T-helper 17 cell (primary cell): Measurements from ENCODE around the gene IQGAP3. TPM values are rescaled to one million over a fixed set of nuclear protein-coding genes. Genes with fewer than 3 reads are reported as not detected.

Source experiments
- ATAC-seq: fragments of 150-1000 bp; cut with Tn5 transposase; 2 replicates; pipeline ENCODE4 v1.10.0; 2021; ENCODE audit warnings: mild to moderate bottlenecking, moderate library complexity
- DNase-seq, 3 donors: peaks; one replicate each; pipeline versions ENCODE4 v3.0.0 to v3.0.0-alpha.2; 2020 to 2021
- H3K9me3 ChIP-seq: one replicate; pipeline ENCODE4 v1.7.0; 2013; ENCODE audit warnings: low read length, mild to moderate bottlenecking; ENCODE audit not compliant: control insufficient read depth, poor library complexity, severe bottlenecking
- H3K27ac Mint-ChIP-seq: one replicate; pipeline ENCODE4 v1.8.0; 2022; ENCODE audit warnings: mild to moderate bottlenecking, moderate library complexity, mixed read lengths
- H3K27me3 Mint-ChIP-seq: one replicate; pipeline ENCODE4 v1.8.0; 2022; ENCODE audit warnings: mixed read lengths
- H3K36me3 Mint-ChIP-seq: one replicate; pipeline ENCODE4 v1.8.0; 2022; ENCODE audit warnings: low read depth, mixed read lengths
- H3K4me1 Mint-ChIP-seq: one replicate; pipeline ENCODE4 v1.8.0; 2022; ENCODE audit warnings: mild to moderate bottlenecking, mixed read lengths
- H3K4me3 Mint-ChIP-seq: one replicate; pipeline ENCODE4 v1.8.0; 2022; ENCODE audit warnings: mild to moderate bottlenecking, moderate library complexity, mixed read lengths
- total RNA-seq, 4 donors: library from RNA in 2 of 4; stranded (reverse) in 2 of 4; gene quantifications; one replicate each; pipeline ENCODE4 v1.2.3 and lab custom pipeline; 2022 to 2026

The IQGAP3 gene
- total RNA-seq, 2 donors from 2014 or later, result not detected

- Mint-ChIP-seq H3K27me3 (no peaks in the 10 kb centered on the region), H3K4me3 (no peak overlapping the region), H3K36me3 (no peaks in the 10 kb centered on the region), H3K4me1 (peaks cover 5% of the 10 kb centered on the region), H3K27ac (no peak overlapping the region)
- ATAC-seq (no peak), DNase-seq (no peak)
- H3K9me3 ChIP-seq, result no peaks in the 10 kb centered on the region
These were observed 32.5 kb downstream of the IQGAP3 start for GRCh38 chr1:156539818-156540355.

- Mint-ChIP-seq H3K4me3 (no peak overlapping the region), H3K27ac (no peak overlapping the region), H3K36me3 (no peaks in the 10 kb centered on the region), H3K27me3 (peaks cover 5% of the 10 kb centered on the region), H3K4me1 (peaks cover 8% of the 10 kb centered on the region)
- DNase-seq, result no peak
- ATAC-seq, result no peak
- no peaks in the 10 kb centered on the region for H3K9me3 ChIP-seq
These were observed 33.5 kb downstream of the IQGAP3 start for GRCh38 chr1:156538711-156539440.

- ATAC-seq (no peak), DNase-seq (no peak)
- Mint-ChIP-seq H3K27me3 (peaks cover 5% of the 10 kb centered on the region), H3K36me3 (no peaks in the 10 kb centered on the region), H3K27ac (peak overlapping the region; percentile 8), H3K4me3 (no peak overlapping the region), H3K4me1 (peaks cover 8% of the 10 kb centered on the region)
- H3K9me3 ChIP-seq, result no peaks in the 10 kb centered on the region
These were observed 35.3 kb downstream of the IQGAP3 start for GRCh38 chr1:156537027-156537426.

- ATAC-seq (no peak), DNase-seq (no peak)
- Mint-ChIP-seq H3K27ac (no peak overlapping the region), H3K36me3 (no peaks in the 10 kb centered on the region), H3K27me3 (peaks cover 5% of the 10 kb centered on the region), H3K4me1 (peaks cover 5% of the 10 kb centered on the region), H3K4me3 (no peak overlapping the region)
- H3K9me3 ChIP-seq, result no peaks in the 10 kb centered on the region
These were observed 37.8 kb downstream of the IQGAP3 start for GRCh38 chr1:156534424-156535060.

- H3K27me3 Mint-ChIP-seq, result peaks cover 5% of the 10 kb centered on the region
- DNase-seq (no peak), ATAC-seq (no peak)
- peaks cover 5% of the 10 kb centered on the region for H3K4me1 Mint-ChIP-seq
- no peaks in the 10 kb centered on the region for H3K36me3 Mint-ChIP-seq
- no peaks in the 10 kb centered on the region for H3K9me3 ChIP-seq
- H3K27ac Mint-ChIP-seq, result no peak overlapping the region
- no peak overlapping the region for H3K4me3 Mint-ChIP-seq
These were observed 38.7 kb downstream of the IQGAP3 start for GRCh38 chr1:156533568-156534220.

GRCh38 chr1:156532374-156532773 lies 40.0 kb downstream of the IQGAP3 start:
- ATAC-seq, result no peak
- Mint-ChIP-seq H3K36me3 (no peaks in the 10 kb centered on the region), H3K4me3 (no peak overlapping the region), H3K4me1 (peaks cover 11% of the 10 kb centered on the region), H3K27me3 (peaks cover 5% of the 10 kb centered on the region), H3K27ac (no peak overlapping the region)
- H3K9me3 ChIP-seq, result no peaks in the 10 kb centered on the region
- DNase-seq, result no peak

- no peak for ATAC-seq
- Mint-ChIP-seq H3K36me3 (no peaks in the 10 kb centered on the region), H3K4me3 (no peak overlapping the region), H3K27me3 (peaks cover 9% of the 10 kb centered on the region), H3K4me1 (peaks cover 22% of the 10 kb centered on the region), H3K27ac (no peak overlapping the region)
- DNase-seq, result no peak
- H3K9me3 ChIP-seq, result no peaks in the 10 kb centered on the region
These were observed 42.4 kb downstream of the IQGAP3 start for GRCh38 chr1:156530006-156530405.

- DNase-seq (no peak), ATAC-seq (no peak)
- no peaks in the 10 kb centered on the region for H3K9me3 ChIP-seq
- no peaks in the 10 kb centered on the region for H3K36me3 Mint-ChIP-seq
- H3K27me3 Mint-ChIP-seq, result peaks cover 5% of the 10 kb centered on the region
- no peak overlapping the region for H3K4me3 Mint-ChIP-seq
- peak overlapping the region; percentile 67 for H3K27ac Mint-ChIP-seq
- peaks cover 29% of the 10 kb centered on the region for H3K4me1 Mint-ChIP-seq
These were observed 43.4 kb downstream of the IQGAP3 start for GRCh38 chr1:156528875-156529425.

- H3K9me3 ChIP-seq, result no peaks in the 10 kb centered on the region
- DNase-seq (no peak), ATAC-seq (no peak)
- Mint-ChIP-seq H3K36me3 (no peaks in the 10 kb centered on the region), H3K4me3 (no peak overlapping the region), H3K4me1 (peaks cover 30% of the 10 kb centered on the region), H3K27me3 (peaks cover 5% of the 10 kb centered on the region), H3K27ac (peak overlapping the region; percentile 67)
These were observed 44.1 kb downstream of the IQGAP3 start for GRCh38 chr1:156528231-156528630.

- no peak overlapping the region for H3K4me3 Mint-ChIP-seq
- DNase-seq (no peak), ATAC-seq (no peak)
- H3K27ac Mint-ChIP-seq, result peak overlapping the region; percentile 67
- H3K27me3 Mint-ChIP-seq, result peaks cover 5% of the 10 kb centered on the region
- no peaks in the 10 kb centered on the region for H3K9me3 ChIP-seq
- H3K4me1 Mint-ChIP-seq, result peaks cover 30% of the 10 kb centered on the region
- no peaks in the 10 kb centered on the region for H3K36me3 Mint-ChIP-seq
These were observed 44.8 kb downstream of the IQGAP3 start for GRCh38 chr1:156527584-156527983.

GRCh38 chr1:156525856-156526489 lies 46.4 kb downstream of the IQGAP3 start:
- peaks cover 30% of the 10 kb centered on the region for H3K4me1 Mint-ChIP-seq
- peaks cover 5% of the 10 kb centered on the region for H3K27me3 Mint-ChIP-seq
- H3K27ac Mint-ChIP-seq, result peak overlapping the region; percentile 67
- no peak for DNase-seq
- no peak overlapping the region for H3K4me3 Mint-ChIP-seq
- ATAC-seq, result no peak
- no peaks in the 10 kb centered on the region for H3K9me3 ChIP-seq
- H3K36me3 Mint-ChIP-seq, result no peaks in the 10 kb centered on the region

- Mint-ChIP-seq H3K27me3 (peaks cover 5% of the 10 kb centered on the region), H3K4me3 (peak overlapping the region; percentile 16), H3K27ac (peak overlapping the region; percentile 65), H3K4me1 (peaks cover 30% of the 10 kb centered on the region), H3K36me3 (no peaks in the 10 kb centered on the region)
- ATAC-seq (peak; percentile 8), DNase-seq (no peak)
- H3K9me3 ChIP-seq, result no peaks in the 10 kb centered on the region
These were observed 47.3 kb downstream of the IQGAP3 start for GRCh38 chr1:156525071-156525501.

GRCh38 chr1:156524481-156524869 lies 47.9 kb downstream of the IQGAP3 start:
- no peaks in the 10 kb centered on the region for H3K9me3 ChIP-seq
- no peak for DNase-seq
- peak; percentile 54 for ATAC-seq
- Mint-ChIP-seq H3K4me3 (peak overlapping the region; percentile 16), H3K4me1 (peaks cover 30% of the 10 kb centered on the region), H3K27ac (peak overlapping the region; percentile 65), H3K27me3 (peaks cover 5% of the 10 kb centered on the region), H3K36me3 (no peaks in the 10 kb centered on the region)
